B cell (primary cell): Measurements from ENCODE around the gene RABL2B. TPM values are rescaled to one million over a fixed set of nuclear protein-coding genes. Genes with fewer than 3 reads are reported as not detected.
"Not testable (repeated sequence)": the region's sequence is repeated elsewhere in the genome, so short reads cannot be mapped to it uniquely, and the experiment has no call there.

Source experiments
- ATAC-seq: fragments of 200-7000 bp; cut with Tn5 transposase; one replicate; pipeline ENCODE4 v1.10.0; 2021; ENCODE audit warnings: low read depth, mild to moderate bottlenecking, moderate number of reproducible peaks, moderate library complexity
- CTCF ChIA-PET: fragments of 350-600 bp; sonication (Branson Sonifier 250); formaldehyde crosslinking; loops from one replicate; lab custom pipeline; 2021; ENCODE audit warnings: antibody characterized with exemption, inconsistent platforms; lab: Charles Lee
- POLR2A ChIA-PET: fragments of 350-600 bp; sonication (Branson Sonifier 250); formaldehyde crosslinking; loops from one replicate; lab custom pipeline; 2021; ENCODE audit warnings: antibody characterized with exemption; lab: Charles Lee
- DNase-seq: peaks from one replicate; pipeline ENCODE4 v3.0.0; 2013
- H2AFZ ChIP-seq: 2 replicates; pipeline ENCODE4 v1.6.1; 2012; ENCODE audit warnings: mild to moderate bottlenecking, low read depth, low read length; ENCODE audit not compliant: insufficient read depth, poor library complexity, severe bottlenecking
- H3K27ac ChIP-seq, 2 donors: 1 replicate in 1 of 2; 2 replicates in 1 of 2; pipeline ENCODE4 v1.5.1; 2012 to 2013; ENCODE audit warnings: low read length in 2 of 2, mild to moderate bottlenecking in 2 of 2, moderate library complexity in 1 of 2
- H3K27me3 ChIP-seq, 4 experiments: fragments of 200-600 bp in 1 of 4; sonication (generic) in 1 of 4; replicated peaks in 1 of 4; 1 replicate in 2 of 4; 2 replicates in 2 of 4; pipeline versions ENCODE4 v1.6.1 to v1.7.0; 2013 to 2016; ENCODE audit warnings: low read length in 3 of 4, mild to moderate bottlenecking in 2 of 4, mixed read lengths in 1 of 4, moderate library complexity in 1 of 4; ENCODE audit not compliant: insufficient read depth in 4 of 4, control insufficient read depth in 3 of 4; ENCODE audit errors: control extremely low read depth in 1 of 4
- H3K36me3 ChIP-seq, 2 experiments: replicated peaks in 1 of 2; 1 replicate in 1 of 2; 2 replicates in 1 of 2; pipeline versions ENCODE4 v1.6.1 to v1.7.1; 2013; ENCODE audit warnings: low read length in 1 of 2; ENCODE audit not compliant: insufficient read depth in 2 of 2, control insufficient read depth in 1 of 2; ENCODE audit errors: control extremely low read depth in 1 of 2, extremely low read depth in 1 of 2
- H3K4me1 ChIP-seq, 2 donors: fragments of 200-600 bp in 1 of 2; sonication (generic) in 1 of 2; 1 replicate in 1 of 2; 2 replicates in 1 of 2; pipeline versions ENCODE4 v1.5.1 to v1.6.1; 2013 to 2017; ENCODE audit warnings: low read length in 2 of 2; ENCODE audit not compliant: control insufficient read depth in 2 of 2, insufficient read depth in 2 of 2
- H3K4me2 ChIP-seq: replicated peaks from 2 replicates; pipeline ENCODE3; 2012; ENCODE audit warnings: mild to moderate bottlenecking, low read depth, low read length; ENCODE audit not compliant: poor library complexity, severe bottlenecking
- H3K4me3 ChIP-seq, 5 experiments: fragments of 200-600 bp in 1 of 5; sonication (generic) in 1 of 5; 1 replicate in 3 of 5; 2 replicates in 2 of 5; pipeline versions ENCODE4 v1.5.1 to v1.7.0; 2011 to 2016; ENCODE audit warnings: low read length in 4 of 5, mild to moderate bottlenecking in 4 of 5, low read depth in 2 of 5, control low read depth in 1 of 5, moderate library complexity in 1 of 5; ENCODE audit not compliant: insufficient read depth in 1 of 5; ENCODE audit errors: control extremely low read depth in 1 of 5, extremely low read depth in 1 of 5
- H3K79me2 ChIP-seq: fragments of 200-600 bp; sonication (generic); one replicate; pipeline ENCODE4 v1.6.0; 2016; ENCODE audit warnings: low read length; ENCODE audit not compliant: control insufficient read depth, insufficient read depth
- H3K9ac ChIP-seq: fragments of 200-600 bp; sonication (generic); 2 replicates; pipeline ENCODE4 v1.6.1; 2017; ENCODE audit warnings: mild to moderate bottlenecking, low read length, moderate library complexity
- H3K9me3 ChIP-seq, 3 donors: one replicate each; pipeline versions ENCODE4 v1.6.1 to v1.7.1; 2013; ENCODE audit warnings: low read length in 2 of 3; ENCODE audit not compliant: control insufficient read depth in 2 of 3, insufficient read depth in 1 of 3; ENCODE audit errors: control extremely low read depth in 1 of 3
- H4K20me1 ChIP-seq: 2 replicates; pipeline ENCODE4 v1.6.0; 2012; ENCODE audit warnings: mild to moderate bottlenecking, low read length; ENCODE audit not compliant: insufficient read depth, control insufficient read depth, poor library complexity, severe bottlenecking
- H3K27ac Mint-ChIP-seq: one replicate; pipeline ENCODE4 v1.8.0; 2021; ENCODE audit warnings: mixed read lengths
- H3K27me3 Mint-ChIP-seq: one replicate; pipeline ENCODE4 v1.8.0; 2021; ENCODE audit warnings: mixed read lengths
- H3K4me1 Mint-ChIP-seq: one replicate; pipeline ENCODE4 v1.8.0; 2021; ENCODE audit warnings: mixed read lengths
- H3K4me3 Mint-ChIP-seq: one replicate; pipeline ENCODE4 v1.8.0; 2021; ENCODE audit warnings: mixed read lengths
- H3K9me3 Mint-ChIP-seq: one replicate; pipeline ENCODE4 v1.8.0; 2022; ENCODE audit warnings: mixed read lengths; ENCODE audit not compliant: insufficient read depth
- WGBS: methylation state at CpG from one replicate; pipeline ENCODE4 v1.1.5; 2013; ENCODE audit warnings: missing lambda C conversion rate; ENCODE audit not compliant: insufficient coverage; 5-methylcytosine and 5-hydroxymethylcytosine counted together
- intact Hi-C: fragments of 100-400 bp; cut with micrococcal nuclease; formaldehyde crosslinking; loops from one replicate; pipeline ENCODE4 v1.10.0; 2022
- polyA plus RNA-seq: library from polyadenylated mRNA; depleted of rRNA; stranded (reverse); fragments of >200 nt; gene quantifications from 2 replicates; pipeline ENCODE4 v1.2.3, GENCODE V29; 2012
- total RNA-seq, 2 donors: library from RNA; stranded (reverse); fragments of 120-200 nt in 1 of 2; gene quantifications; 1 replicate in 1 of 2; 2 replicates in 1 of 2; pipeline versions ENCODE4 v1.2.3 to v1.2.4, GENCODE V29; 2013 to 2022

Gene RABL2B
- total and polyA plus RNA-seq, 2 donors (not counting 1 experiment from before 2014, with no cell fraction given) = 93.1 to 99.0 TPM

- POLR2A ChIA-PET = not testable (repeated sequence)
- CTCF ChIA-PET = interaction anchor here (0.7 kb wide), 1 partner anchor 55 kb away, joined by 4 read pairs; no protein-coding TSS in a partner anchor
Observed at GRCh38 chr22:50764288-50764687, 19.1 kb downstream of the RABL2B start.

GRCh38 chr22:50761829-50762228 is 21.6 kb downstream of the RABL2B start:
- H3K27me3 ChIP-seq, ATAC-seq, POLR2A ChIA-PET, H3K4me2 ChIP-seq, DNase-seq, H3K27me3 Mint-ChIP-seq, intact Hi-C loops, H3K4me1 Mint-ChIP-seq, H3K4me3 Mint-ChIP-seq, H4K20me1 ChIP-seq, H3K9ac ChIP-seq, H3K4me3 ChIP-seq, CTCF ChIA-PET, H2AFZ ChIP-seq, H3K4me1 ChIP-seq, H3K36me3 ChIP-seq, H3K9me3 Mint-ChIP-seq, H3K27ac Mint-ChIP-seq, H3K79me2 ChIP-seq, H3K9me3 ChIP-seq, H3K27ac ChIP-seq: not testable (repeated sequence)
- 100% methylated on average over 1 of the region's 2 CpGs for WGBS

More at GRCh38 chr22:50764288-50764687, 19.1 kb downstream of the RABL2B start:
- H3K27me3 Mint-ChIP-seq, H3K36me3 ChIP-seq, intact Hi-C loops, H3K9me3 ChIP-seq, H3K27me3 ChIP-seq, DNase-seq, H3K27ac ChIP-seq, H3K4me2 ChIP-seq, H3K79me2 ChIP-seq, H3K27ac Mint-ChIP-seq, H3K9me3 Mint-ChIP-seq, H3K9ac ChIP-seq, H3K4me1 ChIP-seq, H3K4me3 Mint-ChIP-seq, H2AFZ ChIP-seq, ATAC-seq, H4K20me1 ChIP-seq, H3K4me1 Mint-ChIP-seq, H3K4me3 ChIP-seq: not testable (repeated sequence)
- no CpG with 5 or more reads among the region's 3 CpGs for WGBS

GRCh38 chr22:50759597-50760341 is 23.7 kb downstream of the RABL2B start:
- H3K9ac ChIP-seq, H3K36me3 ChIP-seq, ATAC-seq, POLR2A ChIA-PET, H3K27ac ChIP-seq, H3K4me2 ChIP-seq, H2AFZ ChIP-seq, H3K27ac Mint-ChIP-seq, DNase-seq, H3K79me2 ChIP-seq, H3K27me3 ChIP-seq, H3K4me1 ChIP-seq, H4K20me1 ChIP-seq, H3K27me3 Mint-ChIP-seq, H3K9me3 Mint-ChIP-seq, H3K9me3 ChIP-seq, CTCF ChIA-PET, H3K4me3 ChIP-seq, H3K4me3 Mint-ChIP-seq, intact Hi-C loops: not testable (repeated sequence)
- H3K4me1 Mint-ChIP-seq = peaks cover 10% of the 10 kb centered on the region
- WGBS = no CpG with 5 or more reads among the region's 10 CpGs
